UCSD-AML1 (cell line): Measurements from ENCODE around the gene TLE7.
A peak's percentile ranks its signal among the peaks of the same experiment; 100 is the strongest.

Experiments used
- DNase-seq: peaks from one replicate; lab custom pipeline; 2025; ENCODE audit not compliant: unreplicated experiment; lab: John Stamatoyannopoulos, UW

TLE7 gene

GRCh38 chr16:71442051-71442440 lies at the start of gene TLE7:
TLE7 (minus strand) TSS chr16:71442054; CDS start chr16:71433324, 8,730 bp downstream.
- no peak for DNase-seq

GRCh38 chr16:71491054-71491453 lies 49.2 kb upstream of the TLE7 start:
- no peak for DNase-seq

DNA sequence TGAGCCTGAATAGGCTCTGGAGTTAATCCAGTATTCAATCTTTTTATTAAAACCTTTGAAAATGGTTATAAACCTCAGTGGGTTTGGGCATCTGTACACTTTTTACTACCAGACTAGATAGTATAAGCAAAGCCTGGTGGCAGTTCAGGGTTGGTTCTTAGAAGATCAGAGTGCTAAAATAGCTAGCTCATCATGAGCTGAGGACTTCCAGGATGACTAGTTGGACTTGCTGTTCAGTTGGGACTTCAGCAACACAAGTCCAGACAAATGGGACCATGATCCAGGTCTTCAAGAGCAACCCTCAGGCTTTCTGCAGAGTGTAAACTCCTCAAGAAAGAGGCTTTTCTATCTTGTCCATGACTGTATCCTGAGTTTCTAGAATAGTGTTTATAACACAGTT lies 48.5 kb upstream of the TLE7 start:
- DNase-seq, result no peak

GRCh38 chr16:71489122-71489521 lies 47.3 kb upstream of the TLE7 start, which contains the start of gene ZNF19:
ZNF19 (minus strand) TSS chr16:71489324; CDS start chr16:71482114, 7,210 bp downstream.
- DNase-seq, result peak; percentile 72

GRCh38 chr16:71484006-71484893 lies 42.4 kb upstream of the TLE7 start:
- DNase-seq, result peak; percentile 84

DNA sequence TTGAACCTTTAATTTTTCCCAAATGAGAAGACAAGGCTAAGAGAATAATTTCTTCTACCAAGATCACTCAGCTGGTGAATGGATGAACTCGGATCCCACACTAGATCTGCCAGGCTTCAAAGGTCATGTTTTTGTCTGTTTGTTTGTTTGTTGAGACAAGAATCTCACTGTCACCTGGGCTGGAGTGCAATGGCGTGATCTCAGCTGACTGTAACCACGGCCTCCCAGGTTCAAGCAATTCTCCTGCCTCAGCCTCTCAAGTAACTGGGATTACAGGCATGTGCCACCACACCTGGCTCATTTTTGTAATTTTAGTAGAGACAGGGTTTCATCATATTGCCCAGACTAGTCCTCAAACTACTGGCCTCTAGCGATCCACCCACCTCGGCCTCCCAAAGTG lies 40.7 kb upstream of the TLE7 start:
- DNase-seq, result no peak

- DNase-seq, result no peak
These were observed 39.1 kb upstream of the TLE7 start for GRCh38 chr16:71480956-71481355.

DNA sequence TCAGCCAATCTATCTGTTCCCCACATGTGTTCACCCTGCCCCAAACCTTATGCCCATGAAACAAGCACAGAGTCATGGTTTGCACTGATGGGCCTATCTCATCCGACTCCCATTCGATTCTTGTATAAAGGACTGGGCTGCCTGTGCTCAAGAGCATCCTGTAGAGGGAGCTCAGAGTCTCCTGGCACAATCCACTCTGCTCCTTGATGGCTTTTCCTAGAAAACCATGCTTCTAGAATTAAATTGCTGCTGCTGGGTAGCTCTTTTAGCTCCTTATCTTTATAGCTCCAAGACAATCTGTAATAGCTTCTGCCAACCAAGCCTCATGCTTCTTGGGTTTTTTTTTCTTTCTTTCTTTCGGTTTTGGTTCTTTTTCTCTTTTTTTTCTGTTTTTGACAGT lies 37.6 kb upstream of the TLE7 start:
- DNase-seq, result no peak

- no peak for DNase-seq
These were observed 34.7 kb upstream of the TLE7 start for GRCh38 chr16:71476457-71477124.

- DNase-seq, result no peak
These were observed 33.0 kb upstream of the TLE7 start for GRCh38 chr16:71474864-71475263.

- DNase-seq, result no peak
These were observed 32.0 kb upstream of the TLE7 start for GRCh38 chr16:71473891-71474290.

DNA sequence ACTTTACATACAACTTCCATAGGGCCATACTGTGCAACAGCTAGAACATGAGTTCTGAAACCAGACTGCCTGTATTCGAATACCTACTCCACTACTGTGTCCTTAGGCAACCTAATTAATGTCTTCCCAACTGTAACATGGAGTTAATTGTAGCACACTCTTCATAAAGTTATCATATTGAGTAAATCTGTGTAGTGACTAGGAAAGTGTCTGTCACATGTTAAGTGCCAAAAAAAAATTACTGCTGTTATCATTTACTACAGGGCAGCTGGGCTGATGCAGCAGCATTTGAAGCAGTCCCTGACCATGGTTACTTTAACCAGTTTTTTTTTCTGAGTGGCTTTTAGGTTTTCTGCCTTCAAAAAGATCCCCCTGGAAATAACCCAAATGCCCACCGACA lies 31.1 kb upstream of the TLE7 start:
- no peak for DNase-seq

DNA sequence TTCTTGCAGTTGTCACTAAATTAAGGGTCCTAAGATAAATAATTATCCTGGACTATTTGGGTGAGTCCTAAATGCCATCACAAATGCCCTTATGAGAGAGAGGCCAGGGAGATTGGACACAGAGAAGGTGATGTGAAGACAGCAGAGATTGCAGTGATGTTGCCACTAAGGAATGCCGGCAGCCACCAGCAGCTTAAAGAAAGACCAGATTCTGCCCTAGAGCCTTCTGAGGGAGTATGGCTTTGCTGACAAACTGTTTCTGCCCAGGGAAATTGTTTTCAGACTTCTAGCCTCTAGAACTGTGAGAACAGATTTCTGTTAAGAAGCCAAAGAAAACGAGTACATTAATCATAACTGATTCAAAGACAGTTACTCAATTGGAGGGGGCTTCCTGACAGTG lies 30.2 kb upstream of the TLE7 start:
- no peak for DNase-seq

GRCh38 chr16:71467810-71468209 lies 26.0 kb upstream of the TLE7 start:
- DNase-seq, result peak; percentile 63

- no peak for DNase-seq
These were observed 22.4 kb upstream of the TLE7 start for GRCh38 chr16:71464231-71464630.

- DNase-seq, result peak; percentile 82
These were observed 20.1 kb upstream of the TLE7 start, which contains the start of gene ZNF23 for GRCh38 chr16:71461686-71462648. ZNF23 (minus strand) TSS chr16:71462247; CDS start chr16:71456796, 5,451 bp downstream.

DNA sequence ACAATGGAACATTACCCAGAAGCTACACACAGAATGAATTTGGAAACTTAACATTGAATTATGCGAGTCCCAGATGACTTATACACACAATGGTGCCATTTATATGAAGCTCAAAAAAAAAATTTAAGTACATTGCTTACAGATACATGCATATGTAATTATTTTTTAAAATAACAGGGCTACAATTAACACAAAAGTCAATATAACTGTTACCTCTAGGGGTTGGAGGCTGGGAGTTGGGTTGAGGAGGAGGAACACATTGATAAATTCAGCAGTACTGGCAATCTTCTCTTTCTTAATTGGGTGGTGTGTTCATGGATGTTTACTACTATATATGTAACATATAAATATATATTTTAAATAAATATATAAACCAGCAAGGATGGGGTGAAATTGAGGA lies 19.1 kb upstream of the TLE7 start:
- DNase-seq, result no peak

DNA sequence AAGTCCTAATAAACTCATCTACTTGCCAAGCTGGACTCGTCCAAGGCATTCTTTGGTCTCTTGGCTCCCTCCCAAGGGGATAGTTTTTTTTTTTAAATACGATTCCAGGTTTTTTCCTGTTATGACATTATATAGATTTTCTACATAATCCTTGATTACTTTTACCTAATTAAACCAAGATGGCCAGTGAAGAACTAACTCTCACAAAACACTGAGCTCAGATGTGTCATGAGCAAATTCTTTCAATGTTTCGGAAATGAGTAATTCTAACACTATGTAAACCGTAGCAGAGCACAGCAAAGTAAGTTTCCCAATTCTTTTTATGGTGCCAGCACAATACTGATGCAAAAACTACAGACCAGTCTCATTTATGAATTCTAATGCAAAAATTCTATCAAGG lies 18.4 kb upstream of the TLE7 start:
- DNase-seq, result no peak

DNA sequence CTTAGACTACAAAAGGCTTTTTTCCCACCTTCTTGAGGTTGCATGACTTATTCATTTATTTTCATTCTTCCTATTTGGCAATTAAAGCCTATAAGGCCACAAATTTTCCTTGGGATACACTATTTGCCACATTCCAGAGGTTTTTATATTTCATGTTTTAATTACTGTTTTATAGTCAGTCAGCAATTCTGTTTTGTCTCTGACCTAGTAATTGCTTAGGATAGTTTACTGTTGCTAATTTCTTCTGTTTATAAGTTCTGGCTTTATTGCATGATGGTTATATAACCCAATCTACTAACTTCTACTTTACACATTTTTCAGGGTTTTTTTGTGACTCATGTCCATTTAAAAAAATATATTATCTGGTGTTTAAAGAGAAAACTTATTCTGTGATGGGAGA lies 17.7 kb upstream of the TLE7 start:
- DNase-seq, result no peak

DNA sequence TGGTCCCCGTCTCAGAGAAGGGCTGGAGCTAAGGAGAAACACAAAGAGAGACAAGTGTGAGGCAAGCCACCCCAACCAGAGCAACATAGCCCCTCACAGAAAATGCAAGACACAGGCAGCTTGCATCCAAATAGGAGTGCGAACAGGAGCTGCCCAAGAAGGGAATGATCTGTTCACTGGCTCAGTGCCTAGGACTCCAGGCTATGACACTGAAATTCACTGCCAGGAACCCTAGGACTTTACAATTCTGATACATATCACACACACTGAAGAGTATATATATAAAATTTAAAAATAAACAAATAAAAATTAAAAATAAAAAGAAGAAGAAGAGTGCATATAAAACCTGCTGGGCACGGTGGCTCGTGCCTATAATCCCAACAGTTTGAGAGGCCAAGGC lies 14.9 kb upstream of the TLE7 start:
- no peak for DNase-seq

DNA sequence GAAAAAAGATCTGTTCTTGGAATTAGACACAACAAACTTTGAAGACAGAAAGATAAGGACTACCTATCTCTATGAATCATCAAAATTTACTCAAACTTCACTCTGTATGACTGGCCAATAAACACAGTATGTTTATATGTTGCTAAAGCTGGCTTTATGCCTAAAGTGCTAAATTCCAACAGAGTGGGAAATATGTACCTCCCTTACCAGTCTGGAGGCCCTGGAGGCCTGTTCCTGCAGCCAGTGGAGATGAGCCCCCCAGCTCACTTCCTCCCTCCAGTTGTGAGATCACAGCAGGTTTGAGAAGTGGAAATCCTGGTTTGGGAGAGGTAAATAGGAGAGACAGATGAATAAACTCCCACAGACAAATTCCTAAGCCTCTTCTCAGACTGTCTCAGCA lies 11.2 kb upstream of the TLE7 start:
- no peak for DNase-seq
